ENCODE data around the gene PRR23E.

PRR23E gene

GRCh38 chr3:127221037-127221436, 28.1 kb downstream of the PRR23E start:
- ChIA-PET POLR2A (no interaction called here), CTCF (no interaction called here)
- Histone ChIP-seq H3K36me3 (ENCODE audit: control insufficient read depth in 2 of 2, insufficient read depth in 1 of 2, low read length in 2 of 2) (no peaks in the 10 kb centered on the region), H3K9me3 (ENCODE audit: control insufficient read depth, insufficient read depth, low read depth, low read length) (no peaks in the 10 kb centered on the region), H3K27ac (ENCODE audit: extremely low read depth, low read depth, low read length) (no peak overlapping the region), H3K4me1 (ENCODE audit: control insufficient read depth, insufficient read depth, low read length) (no peaks in the 10 kb centered on the region), H3K4me3 (ENCODE audit: low read depth, low read length) (no peak overlapping the region)
- TF ChIP-seq KLF16 (tag by site-specific recombination; IDR thresholded peaks at IDR 0.05) (no peak), ZBTB10 (tag by site-specific recombination; IDR thresholded peaks at IDR 0.05) (no peak), ZBTB44 (tag by site-specific recombination; IDR thresholded peaks at IDR 0.05) (no peak), ZNF266 (tag by site-specific recombination; IDR thresholded peaks at IDR 0.05; ENCODE audit: low read depth) (no peak), SP2 (tag by site-specific recombination; IDR thresholded peaks at IDR 0.05) (no peak), ZNF366 (tag by site-specific recombination; conservative IDR thresholded peaks at IDR 0.05) (no peak), GFI1B (tag by site-specific recombination; IDR thresholded peaks at IDR 0.05) (no peak), ZFP37 (tag by site-specific recombination; IDR thresholded peaks at IDR 0.05) (no peak)

- ChIA-PET CTCF (no interaction called here), POLR2A (no interaction called here)
- no peak for TF ChIP-seq GFI1B (tag by site-specific recombination; IDR thresholded peaks at IDR 0.05)
- TF ChIP-seq ZNF335 (tag by site-specific recombination; conservative IDR thresholded peaks at IDR 0.05), result no peak
- TF ChIP-seq ZFP41 (tag by site-specific recombination; IDR thresholded peaks at IDR 0.05; ENCODE audit: borderline replicate concordance), result no peak
- TF ChIP-seq GLIS1 (tag by site-specific recombination; IDR thresholded peaks at IDR 0.05), result peak; percentile 59
- TF ChIP-seq ZNF747 (tag by site-specific recombination; IDR thresholded peaks at IDR 0.05), result no peak
- no peak for TF ChIP-seq ZNF202 (tag by site-specific recombination; IDR thresholded peaks at IDR 0.05; ENCODE audit: borderline replicate concordance)
- no peaks in the 10 kb centered on the region for H3K36me3 ChIP-seq (ENCODE audit: control insufficient read depth in 2 of 2, insufficient read depth in 1 of 2, low read length in 2 of 2)
- no peak overlapping the region for H3K27ac ChIP-seq (ENCODE audit: extremely low read depth, low read depth, low read length)
- H3K9me3 ChIP-seq (ENCODE audit: control insufficient read depth, insufficient read depth, low read depth, low read length), result no peaks in the 10 kb centered on the region
- H3K4me1 ChIP-seq (ENCODE audit: control insufficient read depth, insufficient read depth, low read length), result no peaks in the 10 kb centered on the region
- no peak overlapping the region for H3K4me3 ChIP-seq (ENCODE audit: low read depth, low read length)
Observed at GRCh38 chr3:127221446-127222035, 28.6 kb downstream of the PRR23E start.

GRCh38 chr3:127222163-127222562, 29.2 kb downstream of the PRR23E start:
- Histone ChIP-seq H3K4me1 (ENCODE audit: control insufficient read depth, insufficient read depth, low read length) (no peaks in the 10 kb centered on the region), H3K4me3 (ENCODE audit: low read depth, low read length) (no peak overlapping the region), H3K9me3 (ENCODE audit: control insufficient read depth, insufficient read depth, low read depth, low read length) (no peaks in the 10 kb centered on the region), H3K36me3 (ENCODE audit: control insufficient read depth in 2 of 2, insufficient read depth in 1 of 2, low read length in 2 of 2) (no peaks in the 10 kb centered on the region), H3K27ac (ENCODE audit: extremely low read depth, low read depth, low read length) (no peak overlapping the region)
- ChIA-PET POLR2A (no interaction called here), CTCF (no interaction called here)
- TF ChIP-seq ZNF148 (tag by site-specific recombination; IDR thresholded peaks at IDR 0.05; ENCODE audit: borderline replicate concordance) (no peak), TSHZ1 (tag by site-specific recombination; IDR thresholded peaks at IDR 0.05; ENCODE audit: borderline replicate concordance) (no peak), ZNF423 (tag by site-specific recombination; IDR thresholded peaks at IDR 0.05) (no peak), HOXC10 (CRISPR knock-in tag; IDR thresholded peaks at IDR 0.05) (no peak), KLF10 (tag by site-specific recombination; IDR thresholded peaks at IDR 0.05) (no peak), ZNF184 (tag by site-specific recombination; IDR thresholded peaks at IDR 0.05) (no peak), ZNF324 (tag by site-specific recombination; IDR thresholded peaks at IDR 0.05) (no peak), ZNF416 (tag by site-specific recombination; IDR thresholded peaks at IDR 0.05) (no peak), KLF1 (tag by site-specific recombination; IDR thresholded peaks at IDR 0.05) (no peak), ZNF585B (tag by site-specific recombination; IDR thresholded peaks at IDR 0.05) (no peak), ZNF202 (tag by site-specific recombination; IDR thresholded peaks at IDR 0.05; ENCODE audit: borderline replicate concordance) (no peak)

All from HEK293 (cell line).